Breast epithelium (tissue), 3 donors: ENCODE measurements around the gene ARF3.
A peak's percentile ranks its signal among the peaks of the same experiment; 100 is the strongest.

ENCODE experiments used
- POLR2A ChIP-seq: fragments of 450-650 bp; IDR thresholded peaks from one replicate; pipeline ENCODE4 v1.6.1; 2016; ENCODE audit warnings: antibody characterized with exemption, mild to moderate bottlenecking, moderate library complexity
- POLR2AphosphoS5 ChIP-seq, 3 donors: sonication (generic); formaldehyde crosslinking; IDR thresholded peaks; one replicate each; pipeline ENCODE4 v1.6.1; 2017; ENCODE audit warnings: antibody characterized with exemption in 3 of 3
- TF ChIP-seq, protein P1 (sequence below), 3 donors: fragments of 450-650 bp; IDR thresholded peaks; one replicate each; pipeline ENCODE4 v1.5.1; 2016 to 2017; ENCODE audit warnings: antibody characterized with exemption in 3 of 3, mild to moderate bottlenecking in 3 of 3, moderate library complexity in 3 of 3

- no peak for TF ChIP-seq POLR2A
- TF ChIP-seq, protein P1, sequence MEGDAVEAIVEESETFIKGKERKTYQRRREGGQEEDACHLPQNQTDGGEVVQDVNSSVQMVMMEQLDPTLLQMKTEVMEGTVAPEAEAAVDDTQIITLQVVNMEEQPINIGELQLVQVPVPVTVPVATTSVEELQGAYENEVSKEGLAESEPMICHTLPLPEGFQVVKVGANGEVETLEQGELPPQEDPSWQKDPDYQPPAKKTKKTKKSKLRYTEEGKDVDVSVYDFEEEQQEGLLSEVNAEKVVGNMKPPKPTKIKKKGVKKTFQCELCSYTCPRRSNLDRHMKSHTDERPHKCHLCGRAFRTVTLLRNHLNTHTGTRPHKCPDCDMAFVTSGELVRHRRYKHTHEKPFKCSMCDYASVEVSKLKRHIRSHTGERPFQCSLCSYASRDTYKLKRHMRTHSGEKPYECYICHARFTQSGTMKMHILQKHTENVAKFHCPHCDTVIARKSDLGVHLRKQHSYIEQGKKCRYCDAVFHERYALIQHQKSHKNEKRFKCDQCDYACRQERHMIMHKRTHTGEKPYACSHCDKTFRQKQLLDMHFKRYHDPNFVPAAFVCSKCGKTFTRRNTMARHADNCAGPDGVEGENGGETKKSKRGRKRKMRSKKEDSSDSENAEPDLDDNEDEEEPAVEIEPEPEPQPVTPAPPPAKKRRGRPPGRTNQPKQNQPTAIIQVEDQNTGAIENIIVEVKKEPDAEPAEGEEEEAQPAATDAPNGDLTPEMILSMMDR (IDR thresholded peaks at IDR 0.05), result peak in 2 of 3 donors; percentile 23 to 31
- TF ChIP-seq POLR2AphosphoS5 (IDR thresholded peaks at IDR 0.05), result no peak
These were observed 53.3 kb downstream of the ARF3 start for GRCh38 chr12:48903982-48904411.
